T-helper 17 cell (primary cell): ENCODE measurements around the gene KCNN4. TPM values are rescaled to one million over a fixed set of nuclear protein-coding genes. Genes with fewer than 3 reads are reported as not detected.

Experiments used
- ATAC-seq: fragments of 150-1000 bp; cut with Tn5 transposase; 2 replicates; pipeline ENCODE4 v1.10.0; 2021; ENCODE audit warnings: mild to moderate bottlenecking, moderate library complexity
- DNase-seq, 3 donors: peaks; one replicate each; pipeline versions ENCODE4 v3.0.0 to v3.0.0-alpha.2; 2020 to 2021
- H3K9me3 ChIP-seq: one replicate; pipeline ENCODE4 v1.7.0; 2013; ENCODE audit warnings: low read length, mild to moderate bottlenecking; ENCODE audit not compliant: control insufficient read depth, poor library complexity, severe bottlenecking
- H3K27ac Mint-ChIP-seq: one replicate; pipeline ENCODE4 v1.8.0; 2022; ENCODE audit warnings: mild to moderate bottlenecking, moderate library complexity, mixed read lengths
- H3K27me3 Mint-ChIP-seq: one replicate; pipeline ENCODE4 v1.8.0; 2022; ENCODE audit warnings: mixed read lengths
- H3K36me3 Mint-ChIP-seq: one replicate; pipeline ENCODE4 v1.8.0; 2022; ENCODE audit warnings: low read depth, mixed read lengths
- H3K4me1 Mint-ChIP-seq: one replicate; pipeline ENCODE4 v1.8.0; 2022; ENCODE audit warnings: mild to moderate bottlenecking, mixed read lengths
- H3K4me3 Mint-ChIP-seq: one replicate; pipeline ENCODE4 v1.8.0; 2022; ENCODE audit warnings: mild to moderate bottlenecking, moderate library complexity, mixed read lengths
- total RNA-seq, 4 donors: library from RNA in 2 of 4; stranded (reverse) in 2 of 4; gene quantifications; one replicate each; pipeline ENCODE4 v1.2.3 and lab custom pipeline; 2022 to 2026

The KCNN4 gene
- total RNA-seq, 2 donors from 2014 or later = 46.4 to 63.1 TPM

DNA sequence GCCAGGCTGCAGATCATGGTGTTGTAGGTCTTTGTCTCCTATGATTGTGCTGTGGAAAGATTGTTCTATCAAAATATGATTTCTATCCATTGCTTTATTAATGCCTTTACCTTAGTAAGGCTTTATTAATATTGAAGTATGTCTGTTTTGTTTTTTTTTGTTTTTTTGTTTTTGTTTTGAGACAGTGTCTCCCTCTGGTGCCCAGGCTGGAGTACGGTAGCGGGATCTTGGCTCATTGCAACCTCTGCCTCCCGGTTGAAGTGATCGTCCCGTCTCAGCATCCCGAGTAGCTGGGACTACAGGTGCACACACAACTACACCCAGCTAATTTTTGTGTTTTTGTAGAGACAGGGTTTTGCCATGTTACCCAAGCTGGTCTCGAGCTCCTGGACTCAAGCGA lies 57.2 kb downstream of the KCNN4 start:
- no peaks in the 10 kb centered on the region for H3K9me3 ChIP-seq
- no peaks in the 10 kb centered on the region for H3K36me3 Mint-ChIP-seq
- no peaks in the 10 kb centered on the region for H3K27me3 Mint-ChIP-seq
- ATAC-seq = no peak
- DNase-seq = no peak
- H3K27ac Mint-ChIP-seq = no peak overlapping the region
- H3K4me1 Mint-ChIP-seq = peaks cover 4% of the 10 kb centered on the region
- no peak overlapping the region for H3K4me3 Mint-ChIP-seq

DNA sequence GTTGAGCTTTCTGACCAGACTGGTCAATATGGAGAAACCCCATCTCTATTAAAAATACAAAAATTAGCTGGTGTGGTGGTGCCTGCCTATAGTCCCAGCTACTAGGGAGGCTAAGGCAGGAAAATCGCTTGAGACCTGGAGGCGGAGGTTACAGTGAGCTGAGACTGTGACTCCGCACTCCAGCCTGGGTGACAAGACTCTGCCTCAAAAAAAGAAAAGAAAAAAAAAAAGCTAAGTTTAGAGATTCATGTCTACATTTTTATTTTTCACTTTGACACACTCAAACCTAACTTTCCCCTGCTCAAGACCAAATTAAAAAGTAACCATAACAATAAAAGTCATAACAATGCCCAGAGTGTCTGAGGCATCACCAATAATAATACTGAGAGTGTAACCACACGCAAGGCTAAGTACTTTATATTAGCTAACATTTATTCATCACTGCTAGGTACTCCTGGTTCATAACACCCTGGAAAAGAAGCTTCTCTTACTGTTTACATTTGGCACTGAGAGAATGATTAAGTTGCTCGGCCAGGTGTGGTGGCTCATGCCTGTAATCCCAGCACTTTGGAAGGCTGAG lies 59.2 kb downstream of the KCNN4 start:
- Mint-ChIP-seq H3K27ac (no peak overlapping the region), H3K27me3 (no peaks in the 10 kb centered on the region)

DNA sequence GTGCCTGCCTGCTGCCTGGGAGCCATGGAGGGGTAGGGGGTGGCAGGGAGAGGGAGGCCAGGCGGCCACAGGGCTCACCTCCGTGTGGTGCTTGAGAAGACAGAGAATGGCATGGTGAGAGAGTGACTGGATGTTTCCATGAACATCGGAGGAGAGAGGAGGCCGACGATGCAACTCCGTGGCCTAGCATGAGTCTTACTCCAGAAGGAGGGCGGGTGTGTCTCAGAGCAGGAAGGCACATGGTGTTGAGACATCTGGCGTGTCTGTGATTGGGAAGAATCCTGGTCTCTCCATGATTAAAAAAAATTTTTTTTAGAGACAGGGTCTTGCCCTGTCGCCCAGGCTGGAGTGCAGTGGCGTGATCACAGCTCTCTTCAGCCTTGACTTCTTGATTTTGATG lies 59.8 kb downstream of the KCNN4 start:
- ATAC-seq (no peak), DNase-seq (no peak)
- H3K27ac Mint-ChIP-seq = no peak overlapping the region
- H3K4me3 Mint-ChIP-seq = no peak overlapping the region
- peaks cover 4% of the 10 kb centered on the region for H3K27me3 Mint-ChIP-seq
- H3K4me1 Mint-ChIP-seq = peaks cover 2% of the 10 kb centered on the region
- H3K9me3 ChIP-seq = no peaks in the 10 kb centered on the region
- no peaks in the 10 kb centered on the region for H3K36me3 Mint-ChIP-seq

More for the DNA sequence above, 59.2 kb downstream of the KCNN4 start:
- H3K36me3 Mint-ChIP-seq = no peaks in the 10 kb centered on the region
- ATAC-seq = no peak
- no peak for DNase-seq
- H3K9me3 ChIP-seq = no peaks in the 10 kb centered on the region
- peaks cover 2% of the 10 kb centered on the region for H3K4me1 Mint-ChIP-seq
- H3K4me3 Mint-ChIP-seq = no peak overlapping the region

DNA sequence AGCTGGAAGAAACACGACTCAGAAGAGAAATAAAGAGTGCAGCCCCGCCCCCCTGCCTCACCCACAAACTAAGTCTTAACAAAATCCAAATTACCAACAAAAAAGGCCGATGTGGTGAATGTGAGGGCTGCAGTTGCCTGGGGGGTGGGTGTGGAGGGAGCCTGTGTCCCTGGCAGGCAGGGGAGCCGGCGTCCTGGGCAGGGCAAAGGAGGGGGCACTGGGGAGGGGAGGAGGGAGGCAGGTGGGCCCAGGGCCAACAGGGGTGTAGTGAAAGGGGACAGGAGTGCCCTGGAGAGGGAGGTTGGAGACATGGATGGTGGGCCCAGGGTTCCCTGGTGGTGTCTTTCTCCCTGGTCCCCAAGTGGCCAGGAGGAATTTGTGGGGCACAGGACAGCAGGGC lies 60.9 kb downstream of the KCNN4 start:
- H3K36me3 Mint-ChIP-seq = no peaks in the 10 kb centered on the region
- H3K9me3 ChIP-seq = no peaks in the 10 kb centered on the region
- DNase-seq (no peak), ATAC-seq (no peak)
- H3K27ac Mint-ChIP-seq = no peak overlapping the region
- peaks cover under 1% of the 10 kb centered on the region for H3K4me1 Mint-ChIP-seq
- no peak overlapping the region for H3K4me3 Mint-ChIP-seq
- H3K27me3 Mint-ChIP-seq = peaks cover 7% of the 10 kb centered on the region

DNA sequence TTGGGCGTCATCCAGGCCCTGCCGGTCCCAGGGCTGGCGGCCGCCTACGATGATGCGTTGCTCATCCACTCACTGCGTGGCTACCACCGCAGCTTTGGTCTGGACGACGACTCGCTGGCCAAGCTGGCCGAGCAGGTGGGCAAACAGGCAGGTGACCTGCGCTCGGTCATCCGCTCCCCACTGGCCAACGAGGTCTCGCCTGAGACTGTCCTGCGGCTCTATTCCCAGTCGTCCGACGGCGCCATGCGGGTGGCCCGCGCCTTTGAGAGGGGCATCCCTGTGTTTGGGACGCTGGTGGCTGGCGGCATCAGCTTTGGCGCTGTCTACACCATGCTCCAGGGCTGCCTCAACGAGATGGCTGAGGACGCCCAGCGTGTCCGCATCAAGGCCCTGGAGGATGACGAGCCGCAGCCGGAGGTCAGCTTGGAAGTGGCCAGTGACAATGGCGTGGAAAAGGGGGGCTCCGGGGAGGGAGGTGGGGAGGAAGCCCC lies 61.4 kb downstream of the KCNN4 start:
- Mint-ChIP-seq H3K27me3 (peaks cover 11% of the 10 kb centered on the region), H3K36me3 (peaks cover 2% of the 10 kb centered on the region), H3K27ac (no peak overlapping the region), H3K4me1 (peaks cover 2% of the 10 kb centered on the region), H3K4me3 (no peak overlapping the region)
- no peaks in the 10 kb centered on the region for H3K9me3 ChIP-seq
- ATAC-seq (no peak), DNase-seq (no peak)

DNA sequence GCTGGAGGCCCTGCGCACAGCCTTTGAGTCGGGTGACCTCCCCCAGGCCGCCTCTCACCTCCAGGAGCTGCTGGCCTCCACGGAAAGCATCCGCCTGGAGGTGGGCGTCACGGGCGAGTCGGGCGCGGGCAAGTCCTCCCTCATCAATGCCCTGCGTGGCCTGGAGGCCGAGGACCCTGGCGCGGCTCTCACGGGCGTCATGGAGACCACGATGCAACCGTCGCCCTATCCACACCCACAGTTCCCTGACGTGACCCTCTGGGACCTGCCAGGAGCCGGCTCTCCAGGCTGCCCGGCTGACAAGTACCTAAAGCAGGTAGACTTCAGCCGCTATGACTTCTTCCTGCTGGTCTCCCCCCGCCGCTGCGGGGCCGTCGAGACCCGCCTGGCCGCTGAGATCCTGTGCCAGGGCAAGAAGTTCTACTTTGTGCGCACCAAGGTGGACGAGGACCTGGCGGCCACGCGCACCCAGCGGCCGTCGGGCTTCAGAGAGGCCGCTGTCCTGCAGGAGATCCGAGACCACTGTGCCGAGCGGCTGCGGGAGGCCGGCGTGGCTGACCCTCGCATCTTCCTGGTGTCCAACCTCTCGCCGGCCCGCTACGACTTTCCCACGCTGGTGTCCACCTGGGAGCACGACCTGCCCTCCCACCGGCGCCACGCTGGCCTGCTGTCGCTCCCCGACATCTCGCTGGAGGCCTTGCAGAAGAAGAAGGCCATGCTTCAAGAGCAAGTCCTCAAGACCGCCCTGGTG lies 62.0 kb downstream of the KCNN4 start:
- Mint-ChIP-seq H3K4me3 (no peak overlapping the region), H3K27me3 (peaks cover 11% of the 10 kb centered on the region), H3K4me1 (peaks cover 2% of the 10 kb centered on the region), H3K27ac (no peak overlapping the region), H3K36me3 (peaks cover 2% of the 10 kb centered on the region)
- no peaks in the 10 kb centered on the region for H3K9me3 ChIP-seq
- DNase-seq (no peak), ATAC-seq (no peak)

Other genes with a start within 250 kb of the KCNN4 start
- gene ZNF575, start 247.8 kb downstream of the KCNN4 start, total RNA-seq = 1 to 10 TPM; 4.0 to 4.3 TPM
- 10 to 100 TPM; 37.9 to 38.9 TPM for gene XRCC1, start 205.4 kb downstream of the KCNN4 start, total RNA-seq
- gene PINLYP, start 205.2 kb downstream of the KCNN4 start, total RNA-seq = 1 to 10 TPM in 1 of 2 donors, under 1 TPM in 1; 0.52 to 1.5 TPM
- gene IRGQ, start 184.8 kb downstream of the KCNN4 start, total RNA-seq = 10 to 100 TPM; 49.9 to 51.1 TPM
- 10 to 100 TPM in 1 of 2 donors, 1 to 10 TPM in 1; 7.9 to 11.1 TPM for gene ZNF576, start 184.4 kb downstream of the KCNN4 start, total RNA-seq
- under 1 TPM; 0.40 to 0.60 TPM for gene SRRM5, start 168.9 kb downstream of the KCNN4 start, total RNA-seq
- gene ZNF428, start 161.3 kb downstream of the KCNN4 start, total RNA-seq = 10 to 100 TPM; 23.8 to 26.3 TPM
- under 1 TPM; 0.40 to 0.91 TPM for gene CADM4, start 141.1 kb downstream of the KCNN4 start, total RNA-seq
- gene PLAUR, start 110.8 kb downstream of the KCNN4 start, total RNA-seq = 10 to 100 TPM; 21.1 to 35.8 TPM
- not detected for gene IRGC, start 64.9 kb downstream of the KCNN4 start, total RNA-seq
- gene SMG9, start 26.0 kb downstream of the KCNN4 start, total RNA-seq = 10 to 100 TPM; 35.6 to 44.4 TPM
- gene LYPD5, start 21.5 kb upstream of the KCNN4 start, total RNA-seq = under 1 TPM in 1 of 2 donors, not detected in 1; 0.45 TPM
- 1 to 10 TPM; 4.4 to 6.9 TPM for gene ZNF283, start 46.3 kb upstream of the KCNN4 start, total RNA-seq
- gene ZNF404, start 103.0 kb upstream of the KCNN4 start, total RNA-seq = 1 to 10 TPM in 1 of 2 donors, under 1 TPM in 1; 0.35 to 1.4 TPM
- gene ZNF45, start 154.3 kb upstream of the KCNN4 start, total RNA-seq = 10 to 100 TPM in 1 of 2 donors, 1 to 10 TPM in 1; 7.1 to 11.0 TPM
- gene ZNF221, start 170.3 kb upstream of the KCNN4 start, total RNA-seq = under 1 TPM; 0.16 to 0.40 TPM
- gene ZNF155, start 203.2 kb upstream of the KCNN4 start, total RNA-seq = 1 to 10 TPM; 3.5 to 4.3 TPM
- gene ZNF230, start 222.0 kb upstream of the KCNN4 start, total RNA-seq = 1 to 10 TPM; 2.0 to 2.6 TPM
- 1 to 10 TPM; 3.0 to 4.0 TPM for gene ZNF222, start 244.4 kb upstream of the KCNN4 start, total RNA-seq